ENCODE measurements around the gene CNN1. TPM values are rescaled to one million over a fixed set of nuclear protein-coding genes. Genes with fewer than 3 reads are reported as not detected.

Gene CNN1
- total and polyA plus RNA-seq, 2 of the 13 experiments (the other 11 are each of a cell fraction or from before 2014, with no cell fraction given), result 0.70 to 1.1 TPM

DNA sequence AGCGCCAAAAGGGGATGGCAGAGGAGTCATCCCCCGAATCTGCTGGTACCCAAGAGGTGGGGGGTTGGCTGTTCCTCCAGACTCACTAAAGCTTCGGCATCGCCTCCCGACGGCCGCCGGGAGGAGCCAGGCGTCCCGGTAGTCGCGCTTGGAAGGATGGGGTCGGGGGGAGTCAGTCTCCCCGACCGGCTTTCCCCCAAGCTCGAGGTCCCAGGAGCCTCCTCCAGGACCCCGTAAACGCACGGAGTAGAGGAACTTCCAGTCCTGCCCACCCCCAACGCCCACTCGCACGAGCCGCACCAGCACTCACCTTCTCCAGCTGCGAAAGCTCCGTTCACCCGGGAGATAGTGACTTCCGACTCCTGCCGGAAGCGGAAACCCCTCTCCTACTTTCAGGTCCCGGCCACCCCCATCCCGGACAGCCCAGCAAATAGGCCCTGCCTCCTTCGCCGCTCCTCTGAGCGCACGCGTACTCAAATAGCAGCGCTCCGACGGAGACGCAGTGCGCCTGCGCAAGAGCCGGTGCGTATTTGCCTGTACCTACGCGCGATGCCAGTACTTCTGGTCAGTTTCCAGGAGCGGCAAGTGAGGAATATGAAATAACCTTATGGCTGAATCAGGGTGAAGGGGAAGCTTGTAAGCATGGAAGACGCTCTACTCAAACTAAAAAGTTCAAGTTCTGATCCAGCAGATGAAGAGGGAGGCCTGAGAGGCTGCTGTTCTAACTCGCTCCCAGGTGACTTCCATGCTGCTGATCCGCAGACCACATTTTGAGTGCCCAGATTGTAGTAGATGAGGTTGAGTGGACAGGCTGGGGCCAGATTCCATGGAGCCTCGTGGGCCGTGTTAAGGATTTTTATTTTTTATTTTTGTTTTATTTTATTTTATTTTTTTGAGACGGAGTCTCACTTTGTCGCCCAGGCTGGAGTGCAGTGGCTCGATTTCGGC is 20.5 kb downstream of the CNN1 start, which contains the start of gene ELOF1 (continued):
- no peak for TF ChIP-seq THRA (CRISPR knock-in tag; IDR thresholded peaks at IDR 0.05; ENCODE audit: borderline replicate concordance)
- no peak for TF ChIP-seq DNMT3B (CRISPR knock-in tag; conservative IDR thresholded peaks at IDR 0.05)
- TF ChIP-seq SRY (CRISPR knock-in tag; IDR thresholded peaks at IDR 0.05), result peak; percentile 30; the same call in 1 of the 2 replicates
- TF ChIP-seq SP140L (CRISPR knock-in tag; IDR thresholded peaks at IDR 0.05; ENCODE audit: borderline replicate concordance), result no peak
- no peak for TF ChIP-seq KIAA2018 (CRISPR knock-in tag; IDR thresholded peaks at IDR 0.05; ENCODE audit: borderline replicate concordance)
- peak; percentile 72 for TF ChIP-seq HDAC1 (CRISPR knock-in tag; IDR thresholded peaks at IDR 0.05)
- TF ChIP-seq MTF1 (CRISPR knock-in tag; IDR thresholded peaks at IDR 0.05), result no peak
- TF ChIP-seq RBM39 (IDR thresholded peaks at IDR 0.05; ENCODE audit: low read depth, low read length, poor library complexity, severe bottlenecking), result peak; percentile 54
- TF ChIP-seq ADNP (CRISPR knock-in tag; IDR thresholded peaks at IDR 0.05), result no peak
- TF ChIP-seq STAG1 (CRISPR knock-in tag; IDR thresholded peaks at IDR 0.05), result no peak
- no peak for TF ChIP-seq ZNF546 (CRISPR knock-in tag; conservative IDR thresholded peaks at IDR 0.05)
- no peak for TF ChIP-seq ZNF616 (CRISPR knock-in tag; IDR thresholded peaks at IDR 0.05; ENCODE audit: low read depth)
- TF ChIP-seq MAFF (IDR thresholded peaks at IDR 0.05; ENCODE audit: low read depth, low read length), result no peak
- no peak for TF ChIP-seq ARHGAP35 (CRISPR knock-in tag; IDR thresholded peaks at IDR 0.05; ENCODE audit: borderline replicate concordance)
- TF ChIP-seq FOXC1 (CRISPR knock-in tag; IDR thresholded peaks at IDR 0.05; ENCODE audit: borderline replicate concordance), result peak; percentile 93; the same call in 1 of the 2 replicates
- TF ChIP-seq ZBTB21 (CRISPR knock-in tag; IDR thresholded peaks at IDR 0.05), result no peak
- TF ChIP-seq DMAP1 (CRISPR knock-in tag; IDR thresholded peaks at IDR 0.05), result peak; percentile 41; the same call in 1 of the 2 replicates
- no peak for TF ChIP-seq POLR2AphosphoS2 (IDR thresholded peaks at IDR 0.05; ENCODE audit: low read depth, low read length)
- TF ChIP-seq NR2F2 (IDR thresholded peaks at IDR 0.05; ENCODE audit: borderline replicate concordance, low read depth), result no peak
- no peak for TF ChIP-seq NCOA1 (CRISPR knock-in tag; IDR thresholded peaks at IDR 0.05)
- no peak for TF ChIP-seq WIZ (CRISPR knock-in tag; IDR thresholded peaks at IDR 0.05)
- TF ChIP-seq ZNF335 (CRISPR knock-in tag; IDR thresholded peaks at IDR 0.05), result no peak

Data from HepG2 (cell line).